Mesendoderm (in vitro differentiated cells): ENCODE data around the gene NUMB.
"Not testable (repeated sequence)": the region's sequence is repeated elsewhere in the genome, so short reads cannot be mapped to it uniquely, and the experiment has no call there.

Experiments used
- DNase-seq: peaks from one replicate; pipeline ENCODE4 v3.0.0; 2013
- H2AK5ac ChIP-seq: 2 replicates; pipeline ENCODE4 v1.6.1; 2013; ENCODE audit warnings: low read length, inconsistent platforms
- H2BK120ac ChIP-seq: 2 replicates; pipeline ENCODE4 v1.6.1; 2013; ENCODE audit warnings: low read depth, mild to moderate bottlenecking, low read length, moderate library complexity, mixed read lengths
- H2BK15ac ChIP-seq: replicated peaks from 2 replicates; pipeline ENCODE4 v1.6.1; 2013; ENCODE audit warnings: low read depth, mild to moderate bottlenecking, moderate library complexity
- H2BK5ac ChIP-seq: 2 replicates; pipeline ENCODE4 v1.6.1; 2013; ENCODE audit warnings: low read length, inconsistent platforms
- H3K18ac ChIP-seq: 2 replicates; pipeline ENCODE4 v1.6.1; 2013; ENCODE audit warnings: mild to moderate bottlenecking, low read length, mixed read lengths
- H3K23ac ChIP-seq: one replicate; pipeline ENCODE4 v1.6.1; 2013; ENCODE audit warnings: low read length
- H3K27ac ChIP-seq: 2 replicates; pipeline ENCODE4 v1.5.1; 2013; ENCODE audit warnings: low read depth, mild to moderate bottlenecking, inconsistent platforms, low read length, moderate library complexity
- H3K27me3 ChIP-seq: 2 replicates; pipeline ENCODE4 v1.6.1; 2013; ENCODE audit warnings: low read length, control low read depth, mild to moderate bottlenecking, inconsistent platforms; ENCODE audit not compliant: insufficient read depth, poor library complexity
- H3K36me3 ChIP-seq: 2 replicates; pipeline ENCODE4 v1.6.1; 2013; ENCODE audit warnings: low read length, inconsistent platforms; ENCODE audit not compliant: control insufficient read depth, insufficient read depth
- H3K4ac ChIP-seq: one replicate; pipeline ENCODE4 v1.6.1; 2013; ENCODE audit warnings: low read depth, mild to moderate bottlenecking, low read length, moderate library complexity
- H3K4me1 ChIP-seq: 2 replicates; pipeline ENCODE4 v1.6.1; 2013; ENCODE audit warnings: low read depth, low read length, inconsistent platforms; ENCODE audit not compliant: control insufficient read depth
- H3K4me2 ChIP-seq: 2 replicates; pipeline ENCODE4 v1.6.1; 2013; ENCODE audit warnings: low read length
- H3K4me3 ChIP-seq: 2 replicates; pipeline ENCODE4 v1.5.1; 2013; ENCODE audit warnings: mild to moderate bottlenecking, low read length
- H3K56ac ChIP-seq: one replicate; pipeline ENCODE4 v1.6.1; 2013; ENCODE audit warnings: low read length
- H3K79me1 ChIP-seq: 2 replicates; pipeline ENCODE4 v1.6.1; 2013; ENCODE audit warnings: low read length, inconsistent platforms
- H3K79me2 ChIP-seq: 2 replicates; pipeline ENCODE4 v1.6.1; 2013; ENCODE audit warnings: mild to moderate bottlenecking, low read length; ENCODE audit not compliant: control insufficient read depth, insufficient read depth
- H3K9ac ChIP-seq: 2 replicates; pipeline ENCODE4 v1.6.1; 2013; ENCODE audit warnings: low read length, inconsistent platforms
- H4K5ac ChIP-seq: one replicate; pipeline ENCODE4 v1.6.1; 2013; ENCODE audit warnings: low read length
- H4K8ac ChIP-seq: one replicate; pipeline ENCODE4 v1.6.1; 2013; ENCODE audit warnings: low read depth, mild to moderate bottlenecking, control low read depth, low read length, moderate library complexity
- WGBS: extraction: QIAGEN DNeasy Blood & Tissue Kit; methylation state at CpG from one replicate; pipeline ENCODE4 v1.1.7; 2013; ENCODE audit warnings: low lambda C conversion rate, missing lambda C conversion rate; ENCODE audit not compliant: insufficient coverage; ENCODE audit errors: extremely low coverage; 5-methylcytosine and 5-hydroxymethylcytosine counted together

NUMB gene

DNA sequence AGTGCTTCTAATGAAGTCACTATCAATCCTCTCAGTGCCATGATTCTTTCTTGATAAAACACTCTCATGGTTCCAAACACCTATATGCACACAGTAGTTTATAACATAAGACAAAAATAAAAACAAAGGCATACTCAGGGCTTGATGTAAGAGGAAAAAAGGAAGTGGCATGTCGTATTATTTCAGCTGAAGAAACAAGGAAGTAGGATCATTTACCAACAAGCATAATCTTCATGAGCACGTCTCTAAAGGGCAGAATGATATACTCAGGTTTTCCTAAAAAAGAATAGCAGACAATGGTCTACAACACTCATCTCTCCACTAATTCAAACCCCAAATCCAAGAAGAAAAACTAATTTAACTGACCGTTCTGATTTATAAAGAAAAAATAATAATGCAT, 33.9 kb downstream of the NUMB start:
- H3K27ac ChIP-seq: no peak overlapping the region
- no peak overlapping the region for H3K4me3 ChIP-seq
- H2BK120ac ChIP-seq: no peak overlapping the region
- peaks cover 2% of the 10 kb centered on the region for H3K79me2 ChIP-seq
- WGBS: no CpG with 5 or more reads among the region's 3 CpGs
- H2BK5ac ChIP-seq: no peak overlapping the region
- H3K36me3 ChIP-seq: no peaks in the 10 kb centered on the region
- H4K5ac ChIP-seq: no peak overlapping the region
- no peak for DNase-seq
- no peak overlapping the region for H3K4me2 ChIP-seq
- peaks cover 2% of the 10 kb centered on the region for H3K79me1 ChIP-seq
- no peak overlapping the region for H3K9ac ChIP-seq
- no peak overlapping the region for H2AK5ac ChIP-seq
- H3K23ac ChIP-seq: no peak overlapping the region
- no peak overlapping the region for H3K56ac ChIP-seq
- H3K4ac ChIP-seq: no peak overlapping the region
- peaks cover 2% of the 10 kb centered on the region for H3K4me1 ChIP-seq
- H4K8ac ChIP-seq: no peak overlapping the region
- no peak overlapping the region for H2BK15ac ChIP-seq
- no peak overlapping the region for H3K18ac ChIP-seq
- H3K27me3 ChIP-seq: no peaks in the 10 kb centered on the region

DNA sequence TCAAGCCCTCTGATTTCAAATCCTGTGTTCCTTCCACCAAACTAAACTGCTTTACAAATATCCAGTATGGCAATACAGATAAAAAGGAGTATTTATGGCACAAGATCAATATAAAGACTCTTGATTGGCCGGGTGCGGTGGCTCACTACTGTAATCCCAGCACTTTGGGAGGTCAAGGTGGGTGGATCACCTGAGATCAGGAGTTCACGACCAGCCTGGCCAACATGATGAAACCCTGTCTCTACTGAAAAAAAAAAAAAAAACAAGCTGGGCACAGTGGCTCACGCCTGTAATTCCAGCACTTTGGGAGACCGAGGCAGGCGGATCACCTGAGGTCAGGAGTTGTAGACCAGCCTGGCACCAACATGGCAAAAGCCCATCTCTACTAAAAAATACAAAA, 35.3 kb downstream of the NUMB start:
- WGBS: no CpG with 5 or more reads among the region's 6 CpGs
- not testable (repeated sequence) for H3K4me2 ChIP-seq, H3K9ac ChIP-seq, H3K56ac ChIP-seq, DNase-seq, H3K36me3 ChIP-seq, H3K23ac ChIP-seq, H2BK120ac ChIP-seq, H2BK15ac ChIP-seq, H4K8ac ChIP-seq, H3K4ac ChIP-seq, H3K27me3 ChIP-seq, H3K18ac ChIP-seq, H2AK5ac ChIP-seq, H3K4me1 ChIP-seq, H4K5ac ChIP-seq, H3K79me2 ChIP-seq, H3K79me1 ChIP-seq, H3K4me3 ChIP-seq, H2BK5ac ChIP-seq, H3K27ac ChIP-seq

DNA sequence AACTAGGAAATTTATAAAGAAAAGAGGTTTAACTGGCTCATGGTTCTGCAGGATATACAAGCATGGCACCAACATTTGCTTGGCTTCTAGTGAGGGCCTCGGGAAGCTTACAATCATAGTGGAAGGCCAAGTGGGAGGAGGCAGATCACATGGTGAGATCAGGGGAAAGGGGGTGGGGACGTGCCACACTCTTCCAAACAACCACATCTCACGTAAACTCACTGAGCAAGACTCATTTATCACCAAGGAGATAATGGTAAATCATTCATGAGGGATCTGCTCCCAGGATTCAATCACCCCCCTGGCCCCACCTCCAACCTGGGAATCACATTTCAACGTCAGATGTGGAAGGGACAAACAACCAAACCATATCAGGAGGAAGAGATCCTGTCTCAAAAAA, 35.8 kb downstream of the NUMB start:
- H3K4me2 ChIP-seq: no peak overlapping the region
- H3K9ac ChIP-seq: no peak overlapping the region
- no peak overlapping the region for H2AK5ac ChIP-seq
- H3K56ac ChIP-seq: no peak overlapping the region
- no peak overlapping the region for H3K27ac ChIP-seq
- no peak overlapping the region for H4K8ac ChIP-seq
- peaks cover 4% of the 10 kb centered on the region for H3K79me1 ChIP-seq
- no peak overlapping the region for H3K4ac ChIP-seq
- WGBS: no CpG with 5 or more reads among the region's 4 CpGs
- no peak overlapping the region for H2BK5ac ChIP-seq
- H3K23ac ChIP-seq: no peak overlapping the region
- DNase-seq: peak; percentile 87
- H3K36me3 ChIP-seq: no peaks in the 10 kb centered on the region
- peaks cover 4% of the 10 kb centered on the region for H3K79me2 ChIP-seq
- peaks cover 2% of the 10 kb centered on the region for H3K4me1 ChIP-seq
- H3K18ac ChIP-seq: no peak overlapping the region
- H3K27me3 ChIP-seq: no peaks in the 10 kb centered on the region
- H3K4me3 ChIP-seq: no peak overlapping the region
- no peak overlapping the region for H4K5ac ChIP-seq
- H2BK15ac ChIP-seq: no peak overlapping the region
- no peak overlapping the region for H2BK120ac ChIP-seq

- peaks cover 4% of the 10 kb centered on the region for H3K79me2 ChIP-seq
- no peak overlapping the region for H4K8ac ChIP-seq
- H3K4me2 ChIP-seq: no peak overlapping the region
- no peak overlapping the region for H4K5ac ChIP-seq
- H3K18ac ChIP-seq: no peak overlapping the region
- peaks cover 2% of the 10 kb centered on the region for H3K4me1 ChIP-seq
- H3K56ac ChIP-seq: no peak overlapping the region
- no peak overlapping the region for H2BK5ac ChIP-seq
- H3K4ac ChIP-seq: no peak overlapping the region
- no peak overlapping the region for H2AK5ac ChIP-seq
- no peaks in the 10 kb centered on the region for H3K27me3 ChIP-seq
- no peak for DNase-seq
- no peaks in the 10 kb centered on the region for H3K36me3 ChIP-seq
- no peak overlapping the region for H3K27ac ChIP-seq
- H3K4me3 ChIP-seq: no peak overlapping the region
- no peak overlapping the region for H2BK120ac ChIP-seq
- H3K23ac ChIP-seq: no peak overlapping the region
- H2BK15ac ChIP-seq: no peak overlapping the region
- WGBS: no CpG with 5 or more reads among the region's 3 CpGs
- H3K9ac ChIP-seq: no peak overlapping the region
- peaks cover 6% of the 10 kb centered on the region for H3K79me1 ChIP-seq
These were observed 40.1 kb downstream of the NUMB start for GRCh38 chr14:73418227-73418626.

DNA sequence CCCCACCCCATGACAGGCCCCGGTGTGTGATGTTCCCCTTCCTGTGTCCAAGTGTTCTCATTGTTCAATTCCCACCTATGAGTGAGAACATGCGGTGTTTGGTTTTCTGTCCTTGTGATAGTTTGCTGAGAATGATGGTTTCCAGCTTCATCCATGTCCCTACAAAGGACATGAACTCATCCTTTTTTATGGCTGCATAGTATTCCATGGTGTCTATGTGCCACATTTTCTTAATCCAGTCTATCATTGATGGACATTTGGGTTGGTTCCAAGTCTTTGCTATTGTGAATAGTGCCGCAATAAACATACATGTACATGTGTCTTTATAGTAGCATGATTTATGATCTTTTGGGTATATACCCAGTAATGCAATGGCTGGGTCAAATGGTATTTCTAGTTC, 52.1 kb downstream of the NUMB start:
- not testable (repeated sequence) for H3K56ac ChIP-seq, H4K8ac ChIP-seq, H3K4ac ChIP-seq, DNase-seq, H2BK120ac ChIP-seq, H3K23ac ChIP-seq, H3K79me1 ChIP-seq, H2BK5ac ChIP-seq, H4K5ac ChIP-seq, H3K27me3 ChIP-seq, H3K9ac ChIP-seq, H3K18ac ChIP-seq, H3K4me1 ChIP-seq, H3K36me3 ChIP-seq, H3K4me3 ChIP-seq, H2AK5ac ChIP-seq, H3K79me2 ChIP-seq, H2BK15ac ChIP-seq, H3K27ac ChIP-seq, H3K4me2 ChIP-seq
- no CpG with 5 or more reads among the region's 3 CpGs for WGBS

- Histone ChIP-seq H2BK120ac (no peak overlapping the region), H3K4me1 (no peaks in the 10 kb centered on the region), H2AK5ac (no peak overlapping the region), H3K79me1 (peaks cover 6% of the 10 kb centered on the region), H3K79me2 (no peaks in the 10 kb centered on the region), H3K23ac (no peak overlapping the region), H3K56ac (no peak overlapping the region), H3K27ac (no peak overlapping the region), H3K4me3 (no peak overlapping the region), H3K36me3 (peaks cover 1% of the 10 kb centered on the region), H3K9ac (no peak overlapping the region), H3K4ac (no peak overlapping the region), H3K4me2 (no peak overlapping the region), H2BK5ac (no peak overlapping the region), H4K5ac (no peak overlapping the region), H2BK15ac (no peak overlapping the region), H3K27me3 (no peaks in the 10 kb centered on the region), H4K8ac (no peak overlapping the region), H3K18ac (no peak overlapping the region)
- WGBS: no CpG with 5 or more reads among the region's 4 CpGs
- DNase-seq: no peak
These were observed 55.1 kb downstream of the NUMB start for GRCh38 chr14:73403181-73403752.
